Smooth muscle cell (in vitro differentiated cells): ENCODE results near the gene CLK4. TPM values are rescaled to one million over a fixed set of nuclear protein-coding genes. Genes with fewer than 3 reads are reported as not detected.

ENCODE experiments used
- DNase-seq: peaks from one replicate; lab custom pipeline; 2025; ENCODE audit not compliant: unreplicated experiment; lab: John Stamatoyannopoulos, UW
- H2AFZ ChIP-seq: fragments of 200-600 bp; sonication (generic); 2 replicates; pipeline ENCODE4 v1.6.0; 2016; ENCODE audit warnings: antibody characterized with exemption, low read depth, mild to moderate bottlenecking
- H3F3A ChIP-seq: fragments of 200-600 bp; sonication (generic); 2 replicates; pipeline ENCODE4 v1.6.0; 2017; ENCODE audit warnings: antibody characterized with exemption, low read depth
- H3K27ac ChIP-seq: fragments of 200-600 bp; sonication (generic); 2 replicates; pipeline ENCODE4 v1.5.1; 2016; ENCODE audit warnings: low read depth, mild to moderate bottlenecking
- H3K27me3 ChIP-seq: fragments of 200-600 bp; sonication (generic); 2 replicates; pipeline ENCODE4 v1.6.1; 2016; ENCODE audit warnings: low read depth, mild to moderate bottlenecking
- H3K36me3 ChIP-seq: fragments of 200-600 bp; sonication (generic); 2 replicates; pipeline ENCODE4 v1.5.1; 2016; ENCODE audit warnings: low read depth
- H3K4me1 ChIP-seq: fragments of 200-600 bp; sonication (generic); 2 replicates; pipeline ENCODE4 v1.5.1; 2016; ENCODE audit warnings: low read depth
- H3K4me2 ChIP-seq: fragments of 200-600 bp; sonication (generic); 2 replicates; pipeline ENCODE4 v1.6.0; 2016; ENCODE audit warnings: mild to moderate bottlenecking
- H3K4me3 ChIP-seq: fragments of 200-600 bp; sonication (generic); 2 replicates; pipeline ENCODE4 v1.5.1; 2016; ENCODE audit warnings: mild to moderate bottlenecking
- H3K79me2 ChIP-seq: fragments of 200-600 bp; sonication (generic); 2 replicates; pipeline ENCODE4 v1.6.0; 2016; ENCODE audit warnings: low read depth, mild to moderate bottlenecking
- H3K9ac ChIP-seq: fragments of 200-600 bp; sonication (generic); 2 replicates; pipeline ENCODE4 v1.6.0; 2016; ENCODE audit warnings: low read depth
- H3K9me3 ChIP-seq: fragments of 200-600 bp; sonication (generic); replicated peaks from 2 replicates; pipeline ENCODE4 v1.5.1; 2016; ENCODE audit warnings: low read depth
- H4K20me1 ChIP-seq: fragments of 200-600 bp; sonication (generic); 2 replicates; pipeline ENCODE4 v1.6.0; 2016; ENCODE audit warnings: low read depth
- CTCF ChIP-seq: fragments of 200-600 bp; sonication (generic); IDR thresholded peaks from 2 replicates; pipeline ENCODE4 v1.5.1; 2017; ENCODE audit warnings: borderline replicate concordance, mild to moderate bottlenecking, antibody characterized with exemption; ENCODE audit not compliant: insufficient read depth, poor library complexity, severe bottlenecking
- WGBS: methylation state at CpG from one replicate; pipeline ENCODE4 v1.1.7; 2016; ENCODE audit warnings: low lambda C conversion rate; 5-methylcytosine and 5-hydroxymethylcytosine counted together
- polyA plus RNA-seq: library from polyadenylated mRNA; unstranded; fragments of >200 nt; fragmentation: Nextera tagmentation; extraction: Ambion mirVana; gene quantifications from 2 replicates; pipeline ENCODE4 v1.2.1, GENCODE V29; 2016
- total RNA-seq: library from RNA; depleted of rRNA; stranded (reverse); fragments of >200 nt; gene quantifications from 2 replicates; pipeline ENCODE4 v1.2.3, GENCODE V29; 2014

The CLK4 gene
- total RNA-seq (21.9 and 25.7 TPM in 2 replicates), polyA plus RNA-seq (8.9 and 10.3 TPM in 2 replicates)

DNA sequence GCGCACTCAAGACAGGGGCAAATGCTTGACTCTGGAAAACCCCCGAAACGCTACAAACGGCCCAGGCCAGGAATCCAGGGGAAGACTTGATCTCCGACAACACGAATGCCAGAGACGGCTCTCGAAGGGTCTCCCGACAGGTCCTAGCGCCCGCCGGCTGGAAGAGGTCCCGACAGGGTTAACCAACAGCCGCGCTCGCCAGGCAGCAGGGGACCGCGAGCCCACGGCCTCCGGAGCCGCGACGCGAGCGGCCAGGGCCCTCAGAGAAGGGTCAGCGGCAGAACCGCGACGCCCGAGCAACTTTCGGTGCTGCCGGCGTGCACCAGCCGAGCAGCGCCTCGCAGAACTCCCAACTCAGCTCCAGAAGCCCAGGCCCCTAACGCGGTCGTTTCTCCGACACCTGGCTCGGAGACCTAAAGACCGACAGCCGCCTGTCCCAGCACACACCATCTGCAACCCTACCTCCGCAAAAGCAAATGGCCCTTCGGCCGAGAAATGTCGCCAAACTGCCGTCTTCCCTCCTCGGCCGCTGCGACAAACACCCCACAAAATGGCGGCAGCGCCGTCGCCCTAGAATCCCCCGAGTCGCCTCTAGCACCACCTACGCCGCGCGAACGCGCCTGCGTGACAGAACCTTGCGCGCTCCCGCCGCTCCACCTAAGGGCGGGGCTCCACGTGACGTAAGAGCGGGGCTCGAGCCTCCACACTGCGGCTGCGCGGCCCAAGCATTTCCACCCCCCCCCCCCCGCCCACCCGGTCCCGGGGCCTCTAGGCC is at the start of gene CLK4:
TSS of gene CLK4 (minus strand) at position 567 of the 775 bp plus-strand sequence. CDS start 3,634 bp downstream, outside the sequence.
- H3K79me2 ChIP-seq = peaks cover 44% of the 10 kb centered on the region

GRCh38 chr5:178675922-178676321 is 49.1 kb upstream of the CLK4 start:
- Histone ChIP-seq H3K79me2 (no peaks in the 10 kb centered on the region), H3K4me2 (no peak overlapping the region), H3K9me3 (no peaks in the 10 kb centered on the region), H3K27ac (peak overlapping the region; percentile 13), H3K4me3 (no peak overlapping the region), H3K27me3 (no peaks in the 10 kb centered on the region), H3K36me3 (no peaks in the 10 kb centered on the region), H3F3A (no peaks in the 10 kb centered on the region), H2AFZ (no peak overlapping the region), H3K9ac (no peak overlapping the region), H4K20me1 (no peaks in the 10 kb centered on the region), H3K4me1 (no peaks in the 10 kb centered on the region)
- no peak for DNase-seq
- 87% methylated on average over 3 of the region's 3 CpGs for WGBS
- no peak for TF ChIP-seq CTCF

More for the DNA sequence above, at the start of gene CLK4:
- Histone ChIP-seq H3F3A (no peaks in the 10 kb centered on the region), H3K9me3 (no peaks in the 10 kb centered on the region), H3K9ac (peak within 1 kb of the TSS; percentile 97), H3K27ac (peak within 1 kb of the TSS; percentile 90), H3K36me3 (peaks cover 6% of the 10 kb centered on the region), H3K4me2 (peak within 1 kb of the TSS; percentile 92), H3K4me1 (peaks cover 16% of the 10 kb centered on the region), H2AFZ (peak within 1 kb of the TSS; percentile 89), H4K20me1 (peaks cover 39% of the 10 kb centered on the region), H3K27me3 (no peaks in the 10 kb centered on the region), H3K4me3 (peak within 1 kb of the TSS; percentile 69)
- WGBS = under 1% methylated on average over 63 of the region's 79 CpGs
- TF ChIP-seq CTCF = no peak
- DNase-seq = peak; percentile 87

DNA sequence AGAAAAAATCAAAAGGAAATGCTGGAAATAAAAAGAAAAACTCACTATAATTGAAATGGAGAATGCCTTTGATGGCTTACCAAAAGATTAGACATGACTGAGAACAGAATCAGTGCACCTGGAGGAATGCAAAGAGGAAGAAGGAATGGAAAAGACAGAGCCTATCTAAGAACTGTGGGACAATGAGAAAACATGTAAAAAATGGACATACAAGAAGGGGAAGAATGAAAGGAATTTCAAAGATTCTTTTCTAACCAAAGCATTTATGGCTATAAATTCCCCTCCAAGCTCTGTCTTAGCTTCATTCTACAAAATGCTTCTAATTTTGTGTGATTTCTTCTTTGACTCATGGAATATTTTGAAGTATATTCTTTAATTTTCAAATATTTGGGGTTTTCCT is 47.5 kb upstream of the CLK4 start:
- no peak for DNase-seq
- TF ChIP-seq CTCF = no peak

More for the DNA sequence above, 47.5 kb upstream of the CLK4 start:
- Histone ChIP-seq H3K36me3 (no peaks in the 10 kb centered on the region), H3K4me1 (no peaks in the 10 kb centered on the region), H3K27ac (no peak overlapping the region), H3K4me2 (no peak overlapping the region), H2AFZ (no peak overlapping the region), H3K4me3 (no peak overlapping the region), H3K79me2 (no peaks in the 10 kb centered on the region), H3K9ac (no peak overlapping the region), H3K27me3 (no peaks in the 10 kb centered on the region), H3F3A (no peaks in the 10 kb centered on the region), H3K9me3 (no peaks in the 10 kb centered on the region), H4K20me1 (no peaks in the 10 kb centered on the region)
